ENCODE results near the gene LSM11. TPM values are rescaled to one million over a fixed set of nuclear protein-coding genes. Genes with fewer than 3 reads are reported as not detected.
"Not testable (repeated sequence)": the region's sequence is repeated elsewhere in the genome, so short reads cannot be mapped to it uniquely, and the experiment has no call there.

The LSM11 gene
- total and polyA plus RNA-seq, 2 donors (not counting 1 experiment from before 2014, with no cell fraction given): 1.00 to 4.2 TPM

DNA sequence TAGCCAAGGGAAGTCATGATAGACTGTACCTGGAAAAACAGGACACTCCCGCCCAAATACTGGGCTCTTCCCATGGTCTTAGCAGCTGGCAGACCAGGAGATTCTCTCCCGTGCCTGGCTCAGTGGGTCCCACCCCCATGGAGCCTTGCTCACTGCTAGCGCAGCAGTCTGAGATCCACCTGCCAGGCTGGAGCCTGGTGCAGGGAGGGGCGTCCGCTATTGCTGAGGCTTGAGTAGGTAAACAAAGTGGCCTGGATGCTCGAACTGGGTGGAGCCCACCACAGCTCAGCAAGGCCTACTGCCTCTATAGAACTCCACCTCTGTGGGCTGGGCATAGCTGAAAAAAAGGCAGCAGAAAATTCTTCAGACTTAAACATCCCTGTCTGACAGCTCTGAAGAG is 22.4 kb upstream of the LSM11 start:
- no peak overlapping the region for H3K27ac ChIP-seq (ENCODE audit: low read length in 2 of 2)
- CTCF ChIA-PET: interaction anchor here (0.8 to 5.7 kb wide), 3 partner anchors 22 to 288 kb away, joined by 3 to 119 read pairs (median 4); partner anchors contain the start of gene LSM11
- no peak overlapping the region for H2AFZ ChIP-seq (ENCODE audit: insufficient read depth, low read depth, low read length, poor library complexity, severe bottlenecking)
- H3K4me2 ChIP-seq (replicated peaks; ENCODE audit: low read depth, low read length, poor library complexity, severe bottlenecking): no peak overlapping the region
- peaks cover 33% of the 10 kb centered on the region for H3K4me1 Mint-ChIP-seq
- H3K4me1 ChIP-seq (ENCODE audit: control insufficient read depth in 2 of 2, insufficient read depth in 2 of 2, low read length in 2 of 2): peaks cover 22 to 23% of the 10 kb centered on the region in 2 donors
- no peaks in the 10 kb centered on the region for H3K36me3 ChIP-seq (replicated peaks in 1 of 2; ENCODE audit: control extremely low read depth in 1 of 2, control insufficient read depth in 1 of 2, extremely low read depth in 1 of 2, insufficient read depth in 2 of 2, low read length in 1 of 2)
- H3K27me3 ChIP-seq (replicated peaks in 1 of 4; ENCODE audit: control extremely low read depth in 1 of 4, control insufficient read depth in 3 of 4, insufficient read depth in 4 of 4, low read length in 3 of 4): no peaks in the 10 kb centered on the region
- no peak overlapping the region for H3K27ac Mint-ChIP-seq
- no peak overlapping the region for H3K4me3 ChIP-seq (ENCODE audit: control extremely low read depth in 1 of 5, extremely low read depth in 1 of 5, insufficient read depth in 1 of 5, low read depth in 2 of 5, low read length in 4 of 5)
- no peaks in the 10 kb centered on the region for H3K9me3 Mint-ChIP-seq (ENCODE audit: insufficient read depth)
- POLR2A ChIA-PET: no interaction called here
- H4K20me1 ChIP-seq (ENCODE audit: control insufficient read depth, insufficient read depth, low read length, poor library complexity, severe bottlenecking): no peaks in the 10 kb centered on the region
- no peaks in the 10 kb centered on the region for H3K9me3 ChIP-seq (ENCODE audit: control extremely low read depth in 1 of 3, control insufficient read depth in 2 of 3, insufficient read depth in 1 of 3, low read length in 2 of 3)
- no peaks in the 10 kb centered on the region for H3K27me3 Mint-ChIP-seq
- WGBS (ENCODE audit: insufficient coverage): 100% methylated on average over 4 of the region's 6 CpGs
- TF ChIP-seq EZH2 (IDR thresholded peaks at IDR 0.05; ENCODE audit: borderline replicate concordance, insufficient read depth, low read depth, low read length, poor library complexity, severe bottlenecking): no peak
- TF ChIP-seq, protein P1, sequence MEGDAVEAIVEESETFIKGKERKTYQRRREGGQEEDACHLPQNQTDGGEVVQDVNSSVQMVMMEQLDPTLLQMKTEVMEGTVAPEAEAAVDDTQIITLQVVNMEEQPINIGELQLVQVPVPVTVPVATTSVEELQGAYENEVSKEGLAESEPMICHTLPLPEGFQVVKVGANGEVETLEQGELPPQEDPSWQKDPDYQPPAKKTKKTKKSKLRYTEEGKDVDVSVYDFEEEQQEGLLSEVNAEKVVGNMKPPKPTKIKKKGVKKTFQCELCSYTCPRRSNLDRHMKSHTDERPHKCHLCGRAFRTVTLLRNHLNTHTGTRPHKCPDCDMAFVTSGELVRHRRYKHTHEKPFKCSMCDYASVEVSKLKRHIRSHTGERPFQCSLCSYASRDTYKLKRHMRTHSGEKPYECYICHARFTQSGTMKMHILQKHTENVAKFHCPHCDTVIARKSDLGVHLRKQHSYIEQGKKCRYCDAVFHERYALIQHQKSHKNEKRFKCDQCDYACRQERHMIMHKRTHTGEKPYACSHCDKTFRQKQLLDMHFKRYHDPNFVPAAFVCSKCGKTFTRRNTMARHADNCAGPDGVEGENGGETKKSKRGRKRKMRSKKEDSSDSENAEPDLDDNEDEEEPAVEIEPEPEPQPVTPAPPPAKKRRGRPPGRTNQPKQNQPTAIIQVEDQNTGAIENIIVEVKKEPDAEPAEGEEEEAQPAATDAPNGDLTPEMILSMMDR (IDR thresholded peaks at IDR 0.05): no peak
- H3K79me2 ChIP-seq (ENCODE audit: control insufficient read depth, insufficient read depth, low read length): peaks cover 27% of the 10 kb centered on the region
- H3K4me3 Mint-ChIP-seq: no peak overlapping the region
- DNase-seq: no peak
- ATAC-seq (ENCODE audit: low read depth): no peak
- intact Hi-C loops (cut with micrococcal nuclease): no loop called here
- H3K9ac ChIP-seq (ENCODE audit: low read length): no peak overlapping the region

DNA sequence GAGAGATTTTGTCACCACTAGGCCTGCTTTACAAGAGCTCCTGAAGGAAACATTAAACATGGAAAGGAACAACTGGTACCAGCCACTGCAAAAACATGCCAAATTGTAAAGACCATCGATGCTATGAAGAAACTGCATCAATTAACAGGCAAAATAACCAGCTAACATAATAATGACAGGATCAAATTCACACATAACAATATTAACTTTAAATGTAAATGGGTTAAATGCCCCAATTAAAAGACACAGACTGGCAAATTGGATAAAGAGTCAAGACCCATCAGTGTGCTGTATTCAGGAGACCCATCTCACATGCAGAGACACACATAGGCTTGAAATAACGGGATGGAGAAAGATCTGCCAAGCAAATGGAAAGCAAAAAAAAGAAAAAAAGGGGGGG is 20.6 kb upstream of the LSM11 start:
- POLR2A ChIA-PET; H2AFZ ChIP-seq (ENCODE audit: insufficient read depth, low read depth, low read length, poor library complexity, severe bottlenecking); H3K4me3 Mint-ChIP-seq; ATAC-seq (ENCODE audit: low read depth); H3K27me3 ChIP-seq (replicated peaks in 1 of 4; ENCODE audit: control extremely low read depth in 1 of 4, control insufficient read depth in 3 of 4, insufficient read depth in 4 of 4, low read length in 3 of 4); H3K36me3 ChIP-seq (replicated peaks in 1 of 2; ENCODE audit: control extremely low read depth in 1 of 2, control insufficient read depth in 1 of 2, extremely low read depth in 1 of 2, insufficient read depth in 2 of 2, low read length in 1 of 2); intact Hi-C loops (cut with micrococcal nuclease); H3K9me3 ChIP-seq (ENCODE audit: control extremely low read depth in 1 of 3, control insufficient read depth in 2 of 3, insufficient read depth in 1 of 3, low read length in 2 of 3); H3K27ac ChIP-seq (ENCODE audit: low read length in 2 of 2); H3K27ac Mint-ChIP-seq; H4K20me1 ChIP-seq (ENCODE audit: control insufficient read depth, insufficient read depth, low read length, poor library complexity, severe bottlenecking); H3K4me3 ChIP-seq (ENCODE audit: control extremely low read depth in 1 of 5, extremely low read depth in 1 of 5, insufficient read depth in 1 of 5, low read depth in 2 of 5, low read length in 4 of 5); DNase-seq; H3K9me3 Mint-ChIP-seq (ENCODE audit: insufficient read depth); H3K4me2 ChIP-seq (replicated peaks; ENCODE audit: low read depth, low read length, poor library complexity, severe bottlenecking); H3K27me3 Mint-ChIP-seq; H3K9ac ChIP-seq (ENCODE audit: low read length): not testable (repeated sequence)
- WGBS (ENCODE audit: insufficient coverage): no CpG with 5 or more reads among the region's 2 CpGs
- Histone ChIP-seq H3K4me1 (ENCODE audit: control insufficient read depth in 2 of 2, insufficient read depth in 2 of 2, low read length in 2 of 2) (peaks cover 14 to 15% of the 10 kb centered on the region in 2 donors), H3K79me2 (ENCODE audit: control insufficient read depth, insufficient read depth, low read length) (peaks cover 21% of the 10 kb centered on the region)
- CTCF ChIA-PET: interaction anchor here (1.0 to 1.7 kb wide), 2 partner anchors 21 to 72 kb away, joined by 3 to 4 read pairs; partner anchors contain the start of gene LSM11
- H3K4me1 Mint-ChIP-seq: peaks cover 30% of the 10 kb centered on the region

GRCh38 chr5:157726607-157727006 is 16.9 kb upstream of the LSM11 start:
- H3K4me1 ChIP-seq (ENCODE audit: control insufficient read depth in 2 of 2, insufficient read depth in 2 of 2, low read length in 2 of 2): peaks cover 20 to 22% of the 10 kb centered on the region in 2 donors
- WGBS (ENCODE audit: insufficient coverage): no CpG with 5 or more reads among the region's 2 CpGs
- H3K27me3 Mint-ChIP-seq; H3K27me3 ChIP-seq (replicated peaks in 1 of 4; ENCODE audit: control extremely low read depth in 1 of 4, control insufficient read depth in 3 of 4, insufficient read depth in 4 of 4, low read length in 3 of 4); CTCF ChIA-PET; H3K9ac ChIP-seq (ENCODE audit: low read length); H2AFZ ChIP-seq (ENCODE audit: insufficient read depth, low read depth, low read length, poor library complexity, severe bottlenecking); H3K27ac ChIP-seq (ENCODE audit: low read length in 2 of 2); H3K79me2 ChIP-seq (ENCODE audit: control insufficient read depth, insufficient read depth, low read length); POLR2A ChIA-PET; intact Hi-C loops (cut with micrococcal nuclease); H3K4me2 ChIP-seq (replicated peaks; ENCODE audit: low read depth, low read length, poor library complexity, severe bottlenecking); H4K20me1 ChIP-seq (ENCODE audit: control insufficient read depth, insufficient read depth, low read length, poor library complexity, severe bottlenecking); ATAC-seq (ENCODE audit: low read depth); DNase-seq; H3K4me3 ChIP-seq (ENCODE audit: control extremely low read depth in 1 of 5, extremely low read depth in 1 of 5, insufficient read depth in 1 of 5, low read depth in 2 of 5, low read length in 4 of 5); H3K9me3 Mint-ChIP-seq (ENCODE audit: insufficient read depth); H3K27ac Mint-ChIP-seq; H3K9me3 ChIP-seq (ENCODE audit: control extremely low read depth in 1 of 3, control insufficient read depth in 2 of 3, insufficient read depth in 1 of 3, low read length in 2 of 3); H3K36me3 ChIP-seq (replicated peaks in 1 of 2; ENCODE audit: control extremely low read depth in 1 of 2, control insufficient read depth in 1 of 2, extremely low read depth in 1 of 2, insufficient read depth in 2 of 2, low read length in 1 of 2); H3K4me3 Mint-ChIP-seq: not testable (repeated sequence)
- peaks cover 41% of the 10 kb centered on the region for H3K4me1 Mint-ChIP-seq

Measured in B cell (primary cell).